AG09309 (cell line): ENCODE results near the gene ERCC8.

ENCODE experiments used
- DNase-seq: peaks from one replicate; pipeline ENCODE4 v3.0.0-alpha.2; 2010; ENCODE audit warnings: low read depth
- H3K4me3 ChIP-seq: 2 replicates; pipeline ENCODE4 v1.5.1; 2011; ENCODE audit warnings: mild to moderate bottlenecking, low read depth, low read length, moderate library complexity; ENCODE audit not compliant: control insufficient read depth
- TF ChIP-seq, protein P1 (sequence below): IDR thresholded peaks from 2 replicates; pipeline ENCODE4 v1.5.1; 2011; ENCODE audit warnings: mild to moderate bottlenecking, low read depth, low read length, inconsistent platforms; ENCODE audit not compliant: insufficient read depth, control insufficient read depth; ENCODE audit errors: missing control alignments

The ERCC8 gene

DNA sequence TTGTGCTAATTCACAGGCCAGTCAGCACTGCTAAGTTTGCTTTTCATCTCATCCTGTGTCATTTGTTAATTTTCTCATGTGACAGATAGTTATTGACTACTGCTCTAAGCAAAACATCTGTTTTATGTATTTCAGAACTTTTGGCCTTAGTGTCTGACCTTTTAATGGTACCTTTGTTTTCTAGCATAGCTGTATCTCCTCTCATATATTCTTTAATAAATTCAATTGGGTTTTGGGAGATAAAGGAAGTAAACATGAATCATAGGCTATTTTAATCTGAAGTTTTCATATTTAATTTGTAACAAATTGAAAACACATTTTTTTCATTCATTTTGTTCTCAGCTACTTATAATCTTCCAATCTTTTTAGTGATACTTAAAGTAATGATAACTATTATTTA is 13.2 kb upstream of the ERCC8 start:
- no peak overlapping the region for H3K4me3 ChIP-seq
- DNase-seq = no peak

DNA sequence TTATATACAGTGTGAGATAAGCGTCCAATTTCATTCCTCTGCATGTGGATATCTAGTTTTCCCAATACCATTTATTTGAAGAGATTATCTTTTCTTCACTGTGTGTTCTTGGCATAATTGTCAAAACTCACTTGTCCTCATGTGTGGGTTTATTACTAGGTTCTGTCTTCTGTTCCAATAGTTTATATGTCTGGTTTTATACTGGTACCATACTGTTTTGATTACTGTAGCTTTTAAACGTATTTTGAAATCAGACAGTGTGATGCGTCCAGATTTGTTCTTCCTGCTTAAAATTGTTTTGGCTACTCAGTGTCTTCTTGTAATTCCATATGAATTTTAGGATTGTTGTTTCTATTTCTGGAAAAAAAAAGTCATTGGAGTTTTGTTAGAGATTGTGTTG is 10.4 kb upstream of the ERCC8 start:
- no peak for DNase-seq

More for the DNA sequence above, 13.2 kb upstream of the ERCC8 start:
- TF ChIP-seq, protein P1, sequence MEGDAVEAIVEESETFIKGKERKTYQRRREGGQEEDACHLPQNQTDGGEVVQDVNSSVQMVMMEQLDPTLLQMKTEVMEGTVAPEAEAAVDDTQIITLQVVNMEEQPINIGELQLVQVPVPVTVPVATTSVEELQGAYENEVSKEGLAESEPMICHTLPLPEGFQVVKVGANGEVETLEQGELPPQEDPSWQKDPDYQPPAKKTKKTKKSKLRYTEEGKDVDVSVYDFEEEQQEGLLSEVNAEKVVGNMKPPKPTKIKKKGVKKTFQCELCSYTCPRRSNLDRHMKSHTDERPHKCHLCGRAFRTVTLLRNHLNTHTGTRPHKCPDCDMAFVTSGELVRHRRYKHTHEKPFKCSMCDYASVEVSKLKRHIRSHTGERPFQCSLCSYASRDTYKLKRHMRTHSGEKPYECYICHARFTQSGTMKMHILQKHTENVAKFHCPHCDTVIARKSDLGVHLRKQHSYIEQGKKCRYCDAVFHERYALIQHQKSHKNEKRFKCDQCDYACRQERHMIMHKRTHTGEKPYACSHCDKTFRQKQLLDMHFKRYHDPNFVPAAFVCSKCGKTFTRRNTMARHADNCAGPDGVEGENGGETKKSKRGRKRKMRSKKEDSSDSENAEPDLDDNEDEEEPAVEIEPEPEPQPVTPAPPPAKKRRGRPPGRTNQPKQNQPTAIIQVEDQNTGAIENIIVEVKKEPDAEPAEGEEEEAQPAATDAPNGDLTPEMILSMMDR = no peak

DNA sequence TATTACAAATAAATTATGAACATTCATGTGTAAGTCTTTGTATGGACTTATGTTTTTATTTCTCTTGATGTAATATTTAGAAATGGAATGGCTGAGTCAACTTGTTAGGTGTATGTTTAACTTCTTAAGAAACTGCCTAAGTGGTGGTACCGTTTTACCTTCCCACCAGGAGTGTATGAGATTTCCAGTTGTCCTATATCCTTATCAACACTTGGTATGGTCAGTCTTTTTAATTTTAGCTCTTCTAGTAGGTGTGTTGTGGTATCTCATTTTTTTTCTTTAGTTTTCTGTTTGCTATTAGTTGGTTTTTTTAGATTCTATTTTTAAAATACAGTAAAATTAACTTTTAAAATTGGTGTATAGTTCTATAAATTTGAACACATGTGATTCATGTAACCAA is 3.9 kb upstream of the ERCC8 start:
- no peak overlapping the region for H3K4me3 ChIP-seq
- no peak for DNase-seq
- TF ChIP-seq, protein P1 = no peak

More for the DNA sequence above, 10.4 kb upstream of the ERCC8 start:
- TF ChIP-seq, protein P1 = no peak
- H3K4me3 ChIP-seq = no peak overlapping the region

DNA sequence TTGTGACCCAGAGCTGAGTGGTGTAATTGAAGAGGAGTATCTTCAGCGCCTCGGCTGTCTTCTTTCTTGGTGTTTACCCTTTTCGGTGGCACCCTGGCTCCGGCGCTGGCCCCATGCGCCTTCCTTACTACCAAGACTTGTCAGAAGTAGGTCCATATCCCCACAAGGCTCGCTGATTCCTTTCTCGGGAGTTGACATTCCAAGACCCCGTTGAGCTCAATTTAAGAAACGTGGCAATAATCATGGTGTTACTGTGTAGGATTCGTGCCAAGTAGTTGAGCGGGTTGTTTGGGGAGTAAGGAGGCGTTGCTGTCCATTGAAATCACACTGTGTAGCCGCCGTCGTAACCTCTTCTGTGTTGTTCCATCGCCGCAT is 930 bp upstream of the ERCC8 start:
- TF ChIP-seq, protein P1 = no peak
- peak overlapping the region; percentile 74 for H3K4me3 ChIP-seq
- DNase-seq = no peak

DNA sequence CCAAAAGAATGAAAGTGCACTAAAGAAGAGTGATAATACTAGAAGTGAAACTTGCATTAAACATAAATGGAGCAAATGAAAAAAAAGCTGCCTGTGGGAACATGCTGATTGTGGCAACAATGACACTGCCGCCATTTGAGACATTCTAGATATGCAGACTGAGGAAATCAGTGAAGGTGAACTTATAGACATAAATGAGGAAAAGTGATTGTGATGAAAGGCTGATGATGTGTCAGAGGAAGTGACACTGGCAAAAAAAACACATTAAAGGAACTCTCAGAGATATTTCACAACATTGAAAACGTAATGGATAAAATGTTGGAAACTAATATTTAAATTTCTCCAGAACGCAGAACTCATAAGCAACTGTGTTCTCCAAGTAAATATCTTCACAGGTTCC is 1.2 kb downstream of the ERCC8 start:
- TF ChIP-seq, protein P1 = no peak
- DNase-seq = no peak
- H3K4me3 ChIP-seq = no peak overlapping the region

DNA sequence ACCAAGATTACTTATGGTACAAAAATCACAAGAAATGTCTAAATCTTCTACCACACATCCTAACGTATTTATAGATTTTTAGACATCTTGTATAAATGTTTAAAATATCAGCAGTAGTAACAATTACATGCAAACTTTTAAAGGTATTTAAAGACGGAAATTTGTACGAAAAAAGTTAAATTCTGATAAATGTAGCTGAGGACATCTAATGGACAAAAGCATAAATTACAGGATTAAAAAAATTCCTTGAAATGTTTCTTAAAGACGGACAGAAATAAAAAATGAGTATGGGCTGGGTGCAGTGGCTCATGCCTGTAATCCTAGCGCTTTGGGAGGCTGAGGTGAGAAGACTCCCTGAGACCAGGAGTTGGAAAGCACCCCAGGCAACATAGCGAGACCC is 15.8 kb downstream of the ERCC8 start:
- no peak overlapping the region for H3K4me3 ChIP-seq
- DNase-seq = no peak
- TF ChIP-seq, protein P1 = no peak

DNA sequence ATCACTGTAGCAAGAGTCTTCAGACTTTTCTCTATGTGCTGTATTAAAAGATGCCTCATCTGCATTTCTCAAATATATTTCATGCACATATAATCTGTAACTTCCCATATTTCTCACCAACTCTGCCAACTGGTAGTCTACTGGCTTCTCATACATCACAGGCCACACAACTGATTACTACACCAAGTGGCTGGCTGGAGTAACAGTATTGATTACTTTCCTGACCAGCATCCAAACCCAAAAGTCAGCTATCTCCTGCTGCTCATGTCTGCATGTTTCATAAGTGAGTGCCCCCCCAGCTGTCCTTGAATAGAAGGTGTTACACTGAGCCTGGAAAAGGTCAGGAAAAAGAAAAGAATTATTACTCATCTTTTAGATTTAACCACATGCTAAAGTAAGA is 17.4 kb downstream of the ERCC8 start:
- no peak for DNase-seq
- TF ChIP-seq, protein P1 = no peak
- H3K4me3 ChIP-seq = no peak overlapping the region
